GM12878 (cell line): Measurements from ENCODE around the gene TRIM62. TPM values are rescaled to one million over a fixed set of nuclear protein-coding genes. Genes with fewer than 3 reads are reported as not detected.

Source experiments
- ATAC-seq: fragments of 200-7000 bp; cut with Tn5 transposase; 3 replicates; pipeline ENCODE4 v1.9.1; 2020; ENCODE audit warnings: mild to moderate bottlenecking, moderate library complexity
- BruUV-seq: library from RNA; stranded (reverse); fragments of 400-500 nt; replicated peaks from 2 replicates; lab custom pipeline; 2021; lab: Mats Ljungman, UMichigan
- CTCF ChIA-PET: fragments of 300-600 bp; sonication (Branson Sonifier 250); formaldehyde crosslinking; extraction: SDS; loops from one replicate; lab custom pipeline; 2021; ENCODE audit warnings: inconsistent platforms; lab: Yijun Ruan, JAX
- POLR2A ChIA-PET: fragments of 350-600 bp; formaldehyde crosslinking; extraction: SDS; loops from one replicate; lab custom pipeline; 2021; ENCODE audit warnings: inconsistent platforms; lab: Charles Lee
- RAD21 ChIA-PET: fragments of 300-600 bp; sonication (Branson Sonifier 250); formaldehyde crosslinking; loops from one replicate; lab custom pipeline; 2023; ENCODE audit warnings: antibody characterized with exemption; ENCODE audit not compliant: unreplicated experiment; lab: Charles Lee
- SMC1A ChIA-PET: fragments of 300-600 bp; sonication (Branson Sonifier 250); formaldehyde crosslinking; loops from one replicate; lab custom pipeline; 2023; ENCODE audit not compliant: unreplicated experiment, uncharacterized antibody; lab: Charles Lee
- DNase-seq: peaks from one replicate; pipeline ENCODE4 v3.0.0-alpha.2; 2011; ENCODE audit warnings: low read depth, low spot score
- FAIRE-seq: peaks from 3 replicates; lab custom pipeline; 2011; peaks lifted over from hg19 to GRCh38; lab: Jason Lieb, UNC
- H2AFZ ChIP-seq: 2 replicates; pipeline ENCODE4 v1.6.0; 2011; ENCODE audit warnings: low read depth, low read length, control low read depth; ENCODE audit not compliant: control insufficient read depth
- H3K27ac ChIP-seq: 2 replicates; pipeline ENCODE4 v1.5.1; 2011; ENCODE audit warnings: control low read depth; ENCODE audit not compliant: control insufficient read depth, insufficient read depth
- H3K27me3 ChIP-seq, 2 experiments: replicated peaks in 1 of 2; 2 replicates each; pipeline versions ENCODE4 v1.6.0 to v1.6.1; 2011; ENCODE audit warnings: low read length in 1 of 2; ENCODE audit not compliant: control insufficient read depth in 2 of 2, insufficient read depth in 2 of 2
- H3K36me3 ChIP-seq, 2 experiments: 2 replicates each; pipeline ENCODE4 v1.5.1; 2011; ENCODE audit warnings: low read length in 1 of 2; ENCODE audit not compliant: control insufficient read depth in 2 of 2, insufficient read depth in 2 of 2
- H3K4me1 ChIP-seq: 2 replicates; pipeline ENCODE4 v1.6.1; 2011; ENCODE audit warnings: mild to moderate bottlenecking, low read length, moderate library complexity, mixed read lengths; ENCODE audit not compliant: control insufficient read depth, insufficient read depth
- H3K4me2 ChIP-seq: 2 replicates; pipeline ENCODE4 v1.6.0; 2011; ENCODE audit warnings: control low read depth; ENCODE audit not compliant: control insufficient read depth, insufficient read depth
- H3K4me3 ChIP-seq: fragments of 200-600 bp; sonication (generic); 2 replicates; pipeline ENCODE4 v1.5.1; 2016
- H3K79me2 ChIP-seq: 2 replicates; pipeline ENCODE4 v1.6.0; 2011; ENCODE audit warnings: low read length; ENCODE audit not compliant: control insufficient read depth, insufficient read depth
- H3K9ac ChIP-seq: 2 replicates; pipeline ENCODE4 v1.8.0; 2011; ENCODE audit warnings: low read length, control low read depth, mixed read lengths; ENCODE audit not compliant: control insufficient read depth, insufficient read depth
- H3K9me3 ChIP-seq: replicated peaks from 3 replicates; pipeline ENCODE4 v1.5.1; 2011; ENCODE audit warnings: mild to moderate bottlenecking, low read length; ENCODE audit not compliant: control insufficient read depth, insufficient read depth
- H4K20me1 ChIP-seq: 2 replicates; pipeline ENCODE4 v1.6.0; 2011; ENCODE audit not compliant: control insufficient read depth, insufficient read depth
- ATF7 ChIP-seq: fragments of 450-650 bp; IDR thresholded peaks from 2 replicates; pipeline ENCODE4 v1.6.1; 2016; ENCODE audit warnings: low read depth, mild to moderate bottlenecking
- BCLAF1 ChIP-seq: fragments of 450-650 bp; IDR thresholded peaks from 2 replicates; pipeline ENCODE4 v1.6.1; 2017; ENCODE audit warnings: antibody characterized with exemption, mild to moderate bottlenecking, moderate library complexity
- CBFB ChIP-seq: IDR thresholded peaks from 2 replicates; pipeline ENCODE4 v1.6.1; 2016; ENCODE audit warnings: antibody characterized with exemption, low read depth
- CBX3 ChIP-seq: fragments of 200-600 bp; sonication (generic); IDR thresholded peaks from 2 replicates; pipeline ENCODE4 v1.6.1; 2016; ENCODE audit warnings: low read depth, borderline replicate concordance
- FOXM1 ChIP-seq: IDR thresholded peaks from 2 replicates; pipeline ENCODE4 v1.6.1; 2012; ENCODE audit warnings: low read depth, mild to moderate bottlenecking, inconsistent platforms, low read length, moderate library complexity
- KDM1A ChIP-seq: fragments of 200-600 bp; sonication (generic); IDR thresholded peaks from 2 replicates; pipeline ENCODE4 v1.6.1; 2016; ENCODE audit warnings: borderline replicate concordance
- MEF2A ChIP-seq: IDR thresholded peaks from 2 replicates; pipeline ENCODE4 v1.6.1; 2011; ENCODE audit warnings: low read depth, mild to moderate bottlenecking, low read length, moderate library complexity; ENCODE audit not compliant: insufficient read depth
- NR2C1 ChIP-seq: fragments of 450-650 bp; IDR thresholded peaks from 2 replicates; pipeline ENCODE4 v1.6.1; 2017; ENCODE audit warnings: antibody characterized with exemption, mild to moderate bottlenecking, moderate library complexity
- PRDM15 ChIP-seq: fragments of 450-650 bp; formaldehyde crosslinking; IDR thresholded peaks from 2 replicates; pipeline ENCODE4 v1.4.0; 2020; ENCODE audit warnings: mild to moderate bottlenecking, moderate library complexity
- SMAD1 ChIP-seq: fragments of 450-650 bp; IDR thresholded peaks from 2 replicates; pipeline ENCODE4 v1.6.1; 2018; ENCODE audit warnings: mild to moderate bottlenecking, low read depth; ENCODE audit not compliant: partially characterized antibody
- TAF1 ChIP-seq: IDR thresholded peaks from 2 replicates; pipeline ENCODE4 v1.6.1; 2011; ENCODE audit warnings: mild to moderate bottlenecking, low read depth, low read length, borderline replicate concordance
- TCF7 ChIP-seq: IDR thresholded peaks from 2 replicates; pipeline ENCODE4 v1.6.1; 2014; ENCODE audit warnings: antibody characterized with exemption, borderline replicate concordance
- YY1 ChIP-seq: IDR thresholded peaks from 2 replicates; pipeline ENCODE4 v1.6.1; 2011; ENCODE audit warnings: low read depth, mild to moderate bottlenecking, low read length
- ZBTB40 ChIP-seq: fragments of 450-650 bp; IDR thresholded peaks from 2 replicates; pipeline ENCODE4 v1.6.1; 2016; ENCODE audit warnings: mild to moderate bottlenecking, moderate library complexity, borderline replicate concordance
- WGBS: methylation state at CpG from one replicate; pipeline ENCODE4 v1.1.6; 2016; ENCODE audit warnings: low lambda C conversion rate; ENCODE audit not compliant: insufficient replicate concordance, insufficient coverage; ENCODE audit errors: missing lambda C conversion rate; 5-methylcytosine and 5-hydroxymethylcytosine counted together
- in situ Hi-C: fragments of 300-500 bp; cut with MboI; formaldehyde crosslinking; loops from 9 replicates; pipeline ENCODE4 v1.14.3; 2018; ENCODE audit warnings: mixed read lengths
- intact Hi-C: fragments of 100-400 bp; cut with micrococcal nuclease; formaldehyde crosslinking; loops from one replicate; pipeline ENCODE4 v1.14.2; 2022; ENCODE audit not compliant: unreplicated experiment
- polyA plus RNA-seq, 11 experiments: library from polyadenylated mRNA; depleted of rRNA in 4 of 11; unstranded in 6 of 11; stranded (reverse) in 5 of 11; fragments of >200 nt; fragmentation: Nextera tagmentation in 4 of 11; fragmentation: Illumina TruSeq in 1 of 11; extraction: Ambion mirVana in 4 of 11; extraction: Trizol in 1 of 11; gene quantifications; 1 replicate in 1 of 11; 2 replicates in 10 of 11; pipeline versions ENCODE4 v1.2.1 to v1.2.3, GENCODE V29; 2011 to 2016; ENCODE audit warnings: inconsistent platforms in 2 of 11, missing spikeins in 2 of 11, low read depth in 1 of 11
- total RNA-seq, 4 experiments: library from RNA; depleted of rRNA in 3 of 4; stranded (reverse); fragments of >200 nt in 3 of 4; fragmentation: Illumina TruSeq in 1 of 4; extraction: Trizol in 1 of 4; gene quantifications; 2 replicates each; pipeline versions ENCODE4 v1.2.1 to v1.2.3, GENCODE V29; 2013 to 2021

TRIM62 gene
- total and polyA plus RNA-seq, 10 of the 15 experiments (the other 5 are each of a cell fraction or from before 2014, with no cell fraction given) = 0.52 to 4.2 (median 1.9) TPM

GRCh38 chr1:33161061-33161681 is 20.7 kb downstream of the TRIM62 start:
- H3K9ac ChIP-seq = no peak overlapping the region
- no peak overlapping the region for H3K4me2 ChIP-seq
- POLR2A ChIA-PET = no interaction called here
- no peak overlapping the region for H2AFZ ChIP-seq
- no peaks in the 10 kb centered on the region for H3K9me3 ChIP-seq
- DNase-seq (no peak), ATAC-seq (no peak), FAIRE-seq (no peak)
- CTCF ChIA-PET = no interaction called here
- SMC1A ChIA-PET = no interaction called here
- in situ Hi-C loops (no loop called here), intact Hi-C loops (no loop called here)
- no peaks in the 10 kb centered on the region for H4K20me1 ChIP-seq
- RAD21 ChIA-PET = interaction anchor here (0.5 kb wide), 1 partner anchor 47 kb away, joined by 3 read pairs; no protein-coding TSS in a partner anchor
- no peaks in the 10 kb centered on the region for H3K4me1 ChIP-seq
- H3K27ac ChIP-seq = no peak overlapping the region
- H3K27me3 ChIP-seq = no peaks in the 10 kb centered on the region
- H3K4me3 ChIP-seq = no peak overlapping the region
- no peaks in the 10 kb centered on the region; a peak in 1 of 4 replicates for H3K36me3 ChIP-seq
- no TSS peak for BruUV-seq
- no peaks in the 10 kb centered on the region for H3K79me2 ChIP-seq
- 77% methylated on average over 25 of the region's 25 CpGs for WGBS
- no peak for TF ChIP-seq FOXM1
- no peak for TF ChIP-seq CBFB
- no peak for TF ChIP-seq CBX3
- TF ChIP-seq SMAD1 = no peak
- TF ChIP-seq PRDM15 (CRISPR knock-in tag) = no peak
- TF ChIP-seq BCLAF1 = no peak
- no peak for TF ChIP-seq NR2C1
- TF ChIP-seq MEF2A = no peak
- no peak for TF ChIP-seq KDM1A
- no peak for TF ChIP-seq YY1
- no peak for TF ChIP-seq TCF7
- no peak for TF ChIP-seq ATF7
- no peak for TF ChIP-seq TAF1
- TF ChIP-seq ZBTB40 = no peak
